Measurements from ENCODE around the gene MYH10.

The MYH10 gene

GRCh38 chr17:8647956-8648355, 17.4 kb upstream of the MYH10 start:
- no peak for DNase-seq

- no peak for DNase-seq
These were observed 16.7 kb upstream of the MYH10 start for GRCh38 chr17:8647202-8647601.

- no peak for DNase-seq
These were observed 14.0 kb upstream of the MYH10 start for GRCh38 chr17:8644507-8644902.

- DNase-seq = no peak
These were observed 13.5 kb upstream of the MYH10 start for GRCh38 chr17:8643855-8644506.

DNA sequence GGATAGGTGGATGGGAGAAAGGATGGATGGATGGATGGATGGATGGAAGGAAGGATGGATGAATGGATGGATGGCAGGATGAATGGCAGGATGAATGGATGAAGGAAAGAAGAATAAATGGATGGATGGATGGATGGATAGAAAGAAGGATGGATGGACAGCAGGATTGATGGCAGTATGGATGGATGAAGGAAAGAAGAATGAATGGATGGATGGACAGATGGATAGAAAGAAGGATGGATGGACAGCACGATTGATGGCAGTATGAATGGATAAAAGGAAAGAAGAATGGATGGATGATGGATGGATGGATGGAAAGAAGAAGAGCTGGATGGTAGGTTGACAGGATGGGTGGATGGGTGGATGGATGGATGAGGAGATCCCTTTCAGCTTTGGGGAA, 9.2 kb upstream of the MYH10 start:
- DNase-seq = no peak

DNA sequence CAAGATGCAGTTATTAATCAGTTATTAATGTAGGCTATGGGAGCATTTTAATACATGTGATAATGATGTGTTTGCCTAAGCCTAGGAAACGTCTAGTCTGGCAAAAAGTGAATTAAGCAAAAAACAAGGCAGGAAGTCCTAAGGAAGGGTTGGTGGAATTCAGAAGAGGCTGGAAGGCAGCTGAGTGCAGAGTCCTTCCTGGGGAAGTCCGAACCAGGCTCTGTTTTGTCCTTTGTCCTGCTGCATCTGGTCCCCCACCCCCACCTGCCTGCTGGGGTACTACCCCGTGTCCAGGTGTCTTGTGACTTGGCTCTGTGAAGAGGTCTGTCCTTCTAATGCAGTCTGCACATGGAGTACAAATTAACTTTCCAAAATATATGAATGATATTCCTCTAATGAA, 1.5 kb upstream of the MYH10 start:
- DNase-seq = no peak

DNA sequence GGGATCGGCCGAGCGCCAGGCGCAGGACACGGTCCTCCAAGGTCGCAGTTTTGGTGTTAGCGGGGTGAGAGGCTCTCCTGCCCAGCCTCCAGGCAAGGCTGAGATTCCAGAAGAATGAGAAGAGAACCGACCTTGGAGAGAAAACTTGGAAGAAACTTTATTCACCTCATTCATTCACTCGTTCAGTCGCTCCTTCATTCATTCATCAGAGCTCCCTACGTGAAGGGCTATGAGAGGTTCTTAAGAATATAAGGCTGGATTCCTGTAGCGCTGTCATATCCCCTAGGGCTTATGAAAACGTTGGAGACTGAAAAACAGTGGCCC, 991 bp upstream of the MYH10 start:
- no peak for DNase-seq

DNA sequence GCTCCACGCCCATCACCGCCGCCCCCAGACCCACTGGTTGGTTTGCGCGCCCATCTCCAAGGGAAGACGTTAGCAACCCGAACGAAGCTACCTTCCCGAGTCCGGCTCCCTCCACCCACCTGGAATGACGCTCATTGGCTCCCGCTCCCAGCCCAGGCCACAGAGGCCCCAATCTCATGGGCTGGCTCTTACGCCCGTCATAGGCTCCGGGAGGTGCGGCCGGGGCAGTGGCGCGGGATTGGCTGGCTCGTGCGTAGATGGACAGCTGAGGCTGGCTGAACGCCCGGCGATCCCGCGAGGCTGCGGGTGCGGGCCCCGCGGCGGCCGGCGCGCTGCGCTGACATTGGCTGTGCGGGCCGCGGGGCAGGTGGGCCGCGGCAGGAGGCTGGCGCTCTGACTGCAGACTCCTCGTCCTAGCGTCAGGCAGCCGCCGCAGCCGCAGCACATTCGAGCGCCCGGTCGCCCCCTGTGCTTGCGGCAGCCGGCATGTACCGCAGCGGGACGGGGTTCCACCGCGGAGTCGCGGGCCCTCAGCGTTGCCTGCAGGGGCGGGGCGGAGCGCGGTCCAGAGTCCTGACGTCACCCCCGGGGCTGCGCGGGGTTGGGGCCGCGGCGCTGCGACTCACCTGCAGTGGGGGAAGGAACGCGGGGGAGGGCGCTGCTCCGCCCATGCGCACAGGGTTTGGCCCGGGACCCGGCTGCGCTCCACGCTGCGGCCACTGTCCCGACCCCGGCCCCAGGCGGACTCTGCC, 453 bp upstream of the MYH10 start:
- peak; percentile 90 to 91 for DNase-seq

DNA sequence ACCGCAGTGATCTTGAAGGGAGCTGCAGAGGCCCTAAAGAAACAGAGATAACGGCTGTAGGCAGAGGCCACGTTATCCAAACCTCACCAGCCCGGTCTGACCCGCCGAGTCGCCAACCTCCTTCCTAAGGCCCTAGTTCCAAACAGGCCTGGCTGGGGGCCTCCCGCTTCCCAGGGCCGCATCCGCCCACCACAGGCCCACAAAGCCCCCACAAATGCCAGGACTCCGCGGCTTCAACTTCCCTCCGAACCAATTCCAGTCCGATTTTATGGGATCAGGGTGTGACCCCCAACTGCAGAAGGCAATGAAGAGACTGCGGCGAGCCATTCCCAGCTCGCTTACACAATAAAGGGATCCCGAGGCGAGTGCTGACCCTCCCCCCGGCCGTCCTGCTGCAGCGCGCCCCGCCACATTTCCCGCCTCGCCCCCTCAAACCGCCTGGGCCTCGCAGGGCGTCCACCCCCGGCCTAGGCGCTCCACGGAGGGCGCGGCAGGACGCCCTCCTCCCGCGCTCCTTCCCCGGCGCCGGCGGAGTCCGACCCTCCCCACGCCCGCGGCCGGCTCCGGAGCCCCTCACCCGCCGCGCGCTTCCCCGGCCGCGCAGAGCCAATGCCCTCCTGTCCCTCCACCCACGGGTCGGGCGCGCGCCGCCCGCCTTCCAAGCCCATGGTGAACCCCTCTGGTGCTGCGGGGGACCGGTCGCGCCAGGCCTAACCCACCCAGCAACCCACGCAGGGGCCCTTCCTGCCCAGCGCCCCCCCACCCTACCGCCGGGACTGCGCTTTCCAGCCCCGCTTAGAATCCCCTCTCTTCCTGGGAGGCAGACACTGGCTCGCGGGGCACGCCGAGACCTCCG, 926 bp downstream of the MYH10 start:
- no peak for DNase-seq

GRCh38 chr17:8628609-8629169, 1.8 kb downstream of the MYH10 start:
- no peak for DNase-seq

DNA sequence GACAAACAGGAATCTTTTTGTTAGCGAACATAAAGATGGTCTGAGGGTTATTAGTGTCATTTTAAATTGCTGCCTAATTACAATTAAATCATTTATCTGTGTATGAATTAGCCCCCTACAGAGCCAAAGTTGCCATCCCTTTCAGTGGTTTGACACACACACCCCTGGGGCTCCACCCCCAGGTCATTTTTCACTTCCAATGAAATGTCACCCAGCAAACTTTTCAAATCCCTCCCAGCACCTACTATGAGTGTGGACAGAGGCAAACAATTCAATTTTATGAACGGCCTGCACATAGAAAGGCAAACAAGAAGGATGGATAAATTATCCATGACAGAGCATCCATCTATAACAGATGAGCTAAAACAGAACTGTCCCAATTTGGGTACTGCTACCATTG, 2.4 kb downstream of the MYH10 start:
- DNase-seq = no peak

GRCh38 chr17:8623591-8623990, 6.9 kb downstream of the MYH10 start:
- DNase-seq = no peak

DNA sequence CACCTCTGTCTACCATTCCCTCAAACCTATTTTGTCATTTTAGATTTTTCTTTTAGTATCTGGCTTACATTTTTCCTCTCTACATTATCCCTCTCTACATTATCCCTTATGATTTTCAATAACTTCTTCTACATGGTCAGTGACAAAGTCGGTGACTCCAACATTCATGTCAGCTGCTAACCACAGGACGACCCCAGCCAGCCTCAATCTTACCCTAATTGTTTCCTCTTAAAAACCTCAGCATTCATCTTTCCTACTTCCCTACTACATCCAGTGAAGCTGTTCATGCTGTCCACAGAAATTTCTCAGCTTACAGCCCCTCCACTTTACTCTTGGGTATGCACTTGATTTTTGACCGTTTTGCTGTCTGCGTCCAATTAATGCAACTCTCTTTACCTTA, 8.3 kb downstream of the MYH10 start:
- DNase-seq = no peak

DNA sequence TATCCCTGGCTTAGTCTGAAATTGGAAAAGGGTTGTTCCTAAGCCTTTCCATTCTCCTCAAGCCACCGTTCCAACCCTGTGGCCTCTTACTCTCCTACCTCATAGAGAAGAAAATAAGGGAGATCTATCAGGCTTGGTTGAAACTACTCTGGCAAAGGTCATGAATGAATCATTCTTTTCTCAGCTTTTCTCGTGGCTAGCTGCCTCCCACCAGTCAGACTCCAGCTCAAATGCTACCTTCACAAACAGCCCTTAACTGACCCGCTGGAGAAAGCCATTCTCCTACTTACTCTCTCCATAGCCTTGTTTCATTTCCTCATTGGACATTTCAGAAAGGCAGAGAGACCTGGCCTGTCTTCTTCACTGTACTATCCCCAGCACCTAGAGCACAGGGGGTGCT, 8.9 kb downstream of the MYH10 start:
- no peak for DNase-seq

DNA sequence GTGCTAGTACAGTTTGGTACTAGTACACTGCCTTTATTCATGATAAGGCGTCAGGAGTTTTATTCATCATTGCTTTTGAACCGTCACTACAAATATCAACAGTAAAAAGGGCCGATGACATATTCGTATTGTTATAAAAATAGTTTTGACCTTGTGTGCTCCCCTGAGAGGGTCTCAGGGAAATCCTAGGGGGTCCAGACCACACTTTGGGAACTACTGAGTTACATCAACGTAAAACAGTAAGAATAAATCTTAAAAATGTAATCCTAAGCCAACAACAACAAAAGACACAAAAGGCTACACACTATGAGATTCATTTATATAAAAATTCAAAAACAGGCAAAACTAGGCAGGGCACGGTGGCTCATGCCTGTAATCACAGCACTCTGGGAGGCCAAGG, 11.2 kb downstream of the MYH10 start:
- DNase-seq = no peak

GRCh38 chr17:8618825-8619224, 11.7 kb downstream of the MYH10 start:
- no peak for DNase-seq

- DNase-seq = no peak
These were observed 15.5 kb downstream of the MYH10 start for GRCh38 chr17:8614988-8615387.

GRCh38 chr17:8611619-8612298, 18.8 kb downstream of the MYH10 start:
- no peak for DNase-seq

DNA sequence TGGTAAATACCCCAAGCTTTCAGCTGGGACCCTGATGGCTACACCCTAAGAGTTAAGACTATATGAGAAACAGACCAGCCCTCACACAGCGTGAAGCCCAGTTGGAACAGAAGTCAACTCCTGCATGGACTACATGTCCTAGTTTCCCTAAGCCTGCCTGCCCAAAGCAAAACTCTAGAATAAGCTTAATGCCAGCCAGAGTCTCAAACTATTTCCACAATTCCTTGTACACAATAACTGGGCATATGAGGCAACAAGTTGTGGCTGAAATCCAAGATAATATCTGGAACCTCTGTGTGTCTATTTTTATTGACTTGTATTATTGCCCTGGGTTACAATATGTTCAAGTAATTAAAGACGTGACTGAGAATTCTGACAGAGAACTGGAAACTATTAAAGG, 19.4 kb downstream of the MYH10 start:
- no peak for DNase-seq

DNA sequence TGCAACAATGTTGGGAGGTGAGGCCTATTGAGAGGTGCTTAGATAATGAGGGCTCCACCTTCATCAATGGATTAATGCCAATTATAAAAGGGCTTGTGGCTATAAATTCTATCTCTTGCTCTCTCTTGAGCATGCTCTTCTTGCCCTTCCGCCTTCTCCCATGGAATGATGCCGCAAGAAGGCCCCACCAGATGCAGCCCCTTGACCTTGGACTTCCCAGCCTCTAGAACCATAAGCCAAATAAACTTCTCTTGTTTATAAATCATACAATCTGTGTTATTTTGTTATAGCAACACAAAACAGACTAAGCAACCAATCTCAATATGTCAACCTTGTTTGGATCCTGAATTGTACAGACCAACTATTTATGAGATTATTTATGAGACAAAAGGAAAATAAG, 20.0 kb downstream of the MYH10 start:
- DNase-seq = no peak

DNA sequence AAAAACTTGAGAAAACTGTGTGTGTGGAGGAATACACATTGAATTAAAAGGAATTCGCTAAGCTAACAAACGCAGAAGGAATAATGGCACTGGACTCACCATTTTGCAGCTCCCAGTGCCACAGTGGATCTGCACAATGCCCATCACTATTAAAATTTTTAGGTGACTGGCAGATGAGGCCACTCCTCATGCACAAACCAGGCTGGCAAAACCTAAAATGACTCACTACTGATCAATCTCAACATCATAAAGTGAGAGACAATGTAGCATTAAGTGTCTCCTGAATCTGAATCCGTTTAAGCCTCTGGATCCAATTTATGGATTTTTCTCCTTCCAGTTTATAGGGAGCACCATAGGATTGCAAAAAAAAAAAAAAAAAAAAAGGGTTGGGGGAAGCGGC, 20.6 kb downstream of the MYH10 start:
- no peak for DNase-seq

- no peak for DNase-seq
These were observed 22.5 kb downstream of the MYH10 start for GRCh38 chr17:8608001-8608400.

GRCh38 chr17:8606401-8606800, 24.1 kb downstream of the MYH10 start:
- DNase-seq = no peak

All from CD4-positive, alpha-beta T cell treated with Interleukin-4 for 1 hour (primary cell).